RWPE2 (cell line): ENCODE data around the gene KNDC1.

Experiments used
- ATAC-seq: fragments of 200-7000 bp; cut with Tn5 transposase; 3 replicates; pipeline ENCODE4 v1.9.1; 2021; ENCODE audit warnings: low read depth
- DNase-seq: peaks from one replicate; pipeline ENCODE4 v3.0.0-alpha.2; 2020; ENCODE audit warnings: low spot score
- H3K27ac ChIP-seq: fragments of 450-650 bp; 2 replicates; pipeline ENCODE4 v1.5.1; 2017; ENCODE audit warnings: mild to moderate bottlenecking; ENCODE audit not compliant: poor library complexity, severe bottlenecking
- H3K27me3 ChIP-seq: fragments of 250-450 bp; sonication (Bioruptor Pico); 2 replicates; pipeline ENCODE4 v1.5.1; 2021; ENCODE audit warnings: mild to moderate bottlenecking, moderate library complexity; ENCODE audit not compliant: insufficient read depth, poor library complexity, severe bottlenecking
- H3K36me3 ChIP-seq: fragments of 250-450 bp; sonication (Bioruptor Pico); 2 replicates; pipeline ENCODE4 v1.5.1; 2020; ENCODE audit warnings: low read depth, mild to moderate bottlenecking, moderate library complexity
- H3K4me1 ChIP-seq: fragments of 250-450 bp; sonication (Bioruptor Pico); 2 replicates; pipeline ENCODE4 v1.5.1; 2021; ENCODE audit warnings: mild to moderate bottlenecking, moderate library complexity; ENCODE audit not compliant: insufficient read depth, poor library complexity, severe bottlenecking
- H3K4me3 ChIP-seq: fragments of 250-450 bp; sonication (Bioruptor Pico); 2 replicates; pipeline ENCODE4 v1.5.1; 2021; ENCODE audit warnings: mild to moderate bottlenecking, moderate library complexity; ENCODE audit not compliant: severe bottlenecking
- H3K9me3 ChIP-seq: fragments of 250-450 bp; sonication (Bioruptor Pico); 2 replicates; pipeline ENCODE4 v1.5.1; 2021; ENCODE audit warnings: mild to moderate bottlenecking, moderate library complexity; ENCODE audit not compliant: severe bottlenecking
- TF ChIP-seq, protein P1 (sequence below): fragments of 450-650 bp; IDR thresholded peaks from one replicate; pipeline ENCODE4 v1.5.1; 2017; ENCODE audit warnings: mild to moderate bottlenecking, moderate library complexity; ENCODE audit not compliant: poor library complexity, severe bottlenecking

The KNDC1 gene

DNA sequence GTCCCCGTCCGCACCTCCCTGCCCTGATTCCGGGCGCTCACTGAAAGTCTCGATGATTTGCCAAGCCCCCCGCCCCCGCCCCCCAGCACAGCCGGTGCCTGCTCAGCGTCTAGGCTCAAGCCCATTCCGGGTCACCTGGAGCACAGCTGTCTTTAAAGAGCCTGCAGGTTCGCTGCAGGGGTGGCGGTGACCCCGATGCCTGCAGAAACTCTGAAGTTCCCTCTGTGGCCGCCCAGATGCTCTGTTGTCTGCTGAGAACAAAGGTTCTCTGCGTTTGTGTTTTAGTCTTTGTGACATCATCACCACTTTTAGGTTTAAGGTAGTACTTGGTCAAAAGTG lies 78.4 kb downstream of the KNDC1 start:
- Histone ChIP-seq H3K4me3 (no peak overlapping the region), H3K27me3 (peaks cover 66% of the 10 kb centered on the region), H3K9me3 (no peaks in the 10 kb centered on the region), H3K4me1 (no peaks in the 10 kb centered on the region), H3K36me3 (no peaks in the 10 kb centered on the region), H3K27ac (no peak overlapping the region)
- no peak for DNase-seq
- TF ChIP-seq, protein P1, sequence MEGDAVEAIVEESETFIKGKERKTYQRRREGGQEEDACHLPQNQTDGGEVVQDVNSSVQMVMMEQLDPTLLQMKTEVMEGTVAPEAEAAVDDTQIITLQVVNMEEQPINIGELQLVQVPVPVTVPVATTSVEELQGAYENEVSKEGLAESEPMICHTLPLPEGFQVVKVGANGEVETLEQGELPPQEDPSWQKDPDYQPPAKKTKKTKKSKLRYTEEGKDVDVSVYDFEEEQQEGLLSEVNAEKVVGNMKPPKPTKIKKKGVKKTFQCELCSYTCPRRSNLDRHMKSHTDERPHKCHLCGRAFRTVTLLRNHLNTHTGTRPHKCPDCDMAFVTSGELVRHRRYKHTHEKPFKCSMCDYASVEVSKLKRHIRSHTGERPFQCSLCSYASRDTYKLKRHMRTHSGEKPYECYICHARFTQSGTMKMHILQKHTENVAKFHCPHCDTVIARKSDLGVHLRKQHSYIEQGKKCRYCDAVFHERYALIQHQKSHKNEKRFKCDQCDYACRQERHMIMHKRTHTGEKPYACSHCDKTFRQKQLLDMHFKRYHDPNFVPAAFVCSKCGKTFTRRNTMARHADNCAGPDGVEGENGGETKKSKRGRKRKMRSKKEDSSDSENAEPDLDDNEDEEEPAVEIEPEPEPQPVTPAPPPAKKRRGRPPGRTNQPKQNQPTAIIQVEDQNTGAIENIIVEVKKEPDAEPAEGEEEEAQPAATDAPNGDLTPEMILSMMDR = no peak
- ATAC-seq = no peak

DNA sequence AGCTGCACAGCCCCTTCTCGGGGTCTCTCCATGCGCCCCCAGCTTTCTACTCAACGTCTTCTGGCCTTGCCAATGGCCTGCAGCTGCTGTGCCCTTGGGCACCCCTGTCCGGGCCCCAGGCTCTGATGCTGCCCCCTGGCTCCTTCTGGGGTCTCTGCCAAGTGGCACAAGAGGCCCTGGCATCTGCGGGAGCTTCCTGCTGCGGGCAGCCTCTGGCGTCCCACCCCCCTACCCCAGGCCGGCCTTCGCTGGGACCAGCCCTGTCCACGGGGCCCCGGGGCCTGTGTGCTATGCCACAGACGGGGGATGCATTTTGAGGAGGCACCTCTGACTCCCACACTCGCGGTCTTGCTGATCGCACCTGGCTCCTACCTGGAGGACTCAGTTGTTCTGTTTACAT lies 80.0 kb downstream of the KNDC1 start:
- H3K36me3 ChIP-seq = no peaks in the 10 kb centered on the region
- H3K27me3 ChIP-seq = peaks cover 55% of the 10 kb centered on the region
- no peak overlapping the region for H3K4me3 ChIP-seq
- DNase-seq (no peak), ATAC-seq (no peak)
- H3K9me3 ChIP-seq = no peaks in the 10 kb centered on the region
- H3K4me1 ChIP-seq = no peaks in the 10 kb centered on the region
- TF ChIP-seq, protein P1 = no peak
- no peak overlapping the region for H3K27ac ChIP-seq

DNA sequence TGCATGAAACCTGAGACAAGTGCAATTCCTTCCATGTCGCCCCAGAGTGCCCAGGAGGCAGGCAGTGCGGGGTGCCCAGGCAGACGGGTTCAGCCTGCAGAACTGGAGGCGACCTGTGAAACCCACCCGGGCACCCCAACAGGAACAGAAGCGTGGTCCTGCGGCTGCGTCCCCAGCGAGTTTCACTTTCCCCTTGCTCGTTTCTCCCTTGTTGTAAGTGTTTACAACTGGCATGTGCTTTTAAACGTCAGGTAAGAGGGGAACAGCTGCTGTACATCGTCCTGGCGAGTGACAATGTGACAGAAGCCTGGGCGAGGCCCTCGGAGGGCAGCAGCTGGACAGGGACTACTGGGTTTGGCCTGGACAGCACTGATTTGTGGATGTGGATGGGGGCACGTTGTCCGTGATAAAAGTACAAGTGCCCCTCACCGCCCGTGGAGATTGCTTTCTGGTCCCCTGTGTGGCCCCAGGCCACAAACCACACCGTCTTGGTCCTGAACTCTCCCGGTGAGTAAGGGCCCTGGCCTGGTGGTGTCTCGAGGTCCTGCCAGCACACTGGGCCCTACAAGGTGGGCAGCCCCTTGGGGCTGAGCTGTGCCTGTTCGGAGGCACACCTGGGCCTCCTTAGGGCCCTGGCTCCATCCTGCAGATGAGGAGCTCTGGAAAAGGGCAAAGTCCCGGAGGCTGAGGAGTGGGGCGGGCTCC lies 81.6 kb downstream of the KNDC1 start:
- no peak for DNase-seq
- no peak for ATAC-seq
- TF ChIP-seq, protein P1 = no peak
- no peak overlapping the region for H3K27ac ChIP-seq
- no peak overlapping the region for H3K4me3 ChIP-seq
- H3K27me3 ChIP-seq = peaks cover 39% of the 10 kb centered on the region
- no peaks in the 10 kb centered on the region for H3K36me3 ChIP-seq
- no peaks in the 10 kb centered on the region for H3K9me3 ChIP-seq
- H3K4me1 ChIP-seq = no peaks in the 10 kb centered on the region

DNA sequence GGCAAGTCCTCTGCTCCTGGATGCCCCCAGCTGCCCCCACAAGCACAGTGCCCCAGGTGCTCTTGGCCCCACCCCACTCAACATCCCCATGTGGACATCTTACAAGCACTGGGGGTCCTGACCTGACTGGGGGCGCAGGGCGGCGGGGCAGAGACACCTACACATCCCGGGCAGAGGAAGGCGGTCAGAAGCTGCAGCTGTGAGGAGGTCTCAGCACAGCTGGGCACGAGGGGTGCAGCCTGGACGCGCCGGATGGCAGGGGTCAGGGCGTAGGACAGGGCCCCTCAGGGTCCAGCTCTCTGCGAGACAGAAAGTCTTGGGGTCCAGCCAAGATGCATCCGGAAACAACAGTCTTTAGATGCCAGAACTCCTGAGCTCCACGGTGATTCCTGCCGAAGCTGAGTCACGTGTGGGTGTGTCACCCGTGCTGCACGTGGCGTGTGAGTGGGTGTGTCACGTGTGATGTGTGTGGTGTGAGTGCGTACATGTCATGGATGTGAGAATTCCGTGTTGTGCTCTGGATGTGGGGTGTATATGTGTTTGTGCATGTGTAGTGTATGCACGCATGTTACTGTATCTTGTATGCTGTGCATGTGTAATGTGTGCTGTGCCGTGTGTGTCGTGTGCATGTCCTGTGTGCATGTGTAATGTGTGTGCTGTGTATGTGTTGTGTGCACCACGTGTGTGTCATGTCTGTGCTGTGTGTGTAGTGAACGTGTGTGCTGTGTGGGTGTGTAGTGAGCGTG lies 82.8 kb downstream of the KNDC1 start:
- Histone ChIP-seq H3K4me1 (no peaks in the 10 kb centered on the region), H3K27me3 (peaks cover 27% of the 10 kb centered on the region), H3K9me3 (no peaks in the 10 kb centered on the region), H3K27ac (no peak overlapping the region), H3K36me3 (no peaks in the 10 kb centered on the region), H3K4me3 (no peak overlapping the region)
- ATAC-seq = no peak
- TF ChIP-seq, protein P1 = no peak
- DNase-seq = no peak

DNA sequence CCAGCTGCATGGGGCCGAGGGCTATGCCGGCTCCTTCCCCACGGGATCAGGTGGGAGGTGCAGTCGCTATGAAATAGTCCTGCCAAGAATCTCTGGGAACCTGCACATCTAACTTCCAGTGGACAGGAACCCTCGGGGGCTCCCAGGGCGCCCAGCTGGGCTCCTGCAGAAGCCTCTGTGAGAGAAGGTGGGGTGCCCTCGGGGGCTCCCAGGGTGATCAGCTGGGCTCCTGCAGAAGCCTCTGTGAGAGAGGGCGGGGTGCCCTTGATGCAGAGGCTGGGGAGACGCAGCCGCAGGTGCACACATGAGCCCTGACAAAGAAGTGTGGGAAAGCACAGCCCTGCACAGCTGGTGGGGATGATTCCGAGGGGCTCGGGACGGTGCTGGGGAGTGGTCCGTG lies 83.6 kb downstream of the KNDC1 start:
- Histone ChIP-seq H3K9me3 (no peaks in the 10 kb centered on the region), H3K27ac (no peak overlapping the region), H3K4me3 (no peak overlapping the region), H3K36me3 (no peaks in the 10 kb centered on the region), H3K4me1 (no peaks in the 10 kb centered on the region), H3K27me3 (peaks cover 19% of the 10 kb centered on the region)
- DNase-seq (no peak), ATAC-seq (no peak)
- TF ChIP-seq, protein P1 = no peak
